AG09319 (cell line): ENCODE results near the gene ERCC6L.
"Not testable (repeated sequence)": the region's sequence is repeated elsewhere in the genome, so short reads cannot be mapped to it uniquely, and the experiment has no call there.

ENCODE experiments used
- DNase-seq: peaks from one replicate; pipeline ENCODE4 v3.0.0-alpha.2; 2010; ENCODE audit warnings: low read depth; ENCODE audit errors: extremely low read depth
- TF ChIP-seq, protein P1 (sequence below): IDR thresholded peaks from 2 replicates; pipeline ENCODE4 v1.5.1; 2011; ENCODE audit warnings: low read depth, mild to moderate bottlenecking, inconsistent platforms, low read length, moderate library complexity

The ERCC6L gene

GRCh38 chrX:72181178-72182125 is 57.4 kb downstream of the ERCC6L start, which contains the start of gene PIN4:
TSS of gene PIN4 (plus strand) at chrX:72181757. CDS start at chrX:72181786, 29 bp downstream.
- peak; percentile 95 for DNase-seq
- TF ChIP-seq, protein P1, sequence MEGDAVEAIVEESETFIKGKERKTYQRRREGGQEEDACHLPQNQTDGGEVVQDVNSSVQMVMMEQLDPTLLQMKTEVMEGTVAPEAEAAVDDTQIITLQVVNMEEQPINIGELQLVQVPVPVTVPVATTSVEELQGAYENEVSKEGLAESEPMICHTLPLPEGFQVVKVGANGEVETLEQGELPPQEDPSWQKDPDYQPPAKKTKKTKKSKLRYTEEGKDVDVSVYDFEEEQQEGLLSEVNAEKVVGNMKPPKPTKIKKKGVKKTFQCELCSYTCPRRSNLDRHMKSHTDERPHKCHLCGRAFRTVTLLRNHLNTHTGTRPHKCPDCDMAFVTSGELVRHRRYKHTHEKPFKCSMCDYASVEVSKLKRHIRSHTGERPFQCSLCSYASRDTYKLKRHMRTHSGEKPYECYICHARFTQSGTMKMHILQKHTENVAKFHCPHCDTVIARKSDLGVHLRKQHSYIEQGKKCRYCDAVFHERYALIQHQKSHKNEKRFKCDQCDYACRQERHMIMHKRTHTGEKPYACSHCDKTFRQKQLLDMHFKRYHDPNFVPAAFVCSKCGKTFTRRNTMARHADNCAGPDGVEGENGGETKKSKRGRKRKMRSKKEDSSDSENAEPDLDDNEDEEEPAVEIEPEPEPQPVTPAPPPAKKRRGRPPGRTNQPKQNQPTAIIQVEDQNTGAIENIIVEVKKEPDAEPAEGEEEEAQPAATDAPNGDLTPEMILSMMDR: no peak

- TF ChIP-seq, protein P1: no peak
- no peak for DNase-seq
These were observed 58.3 kb downstream of the ERCC6L start for GRCh38 chrX:72180539-72180938.

DNA sequence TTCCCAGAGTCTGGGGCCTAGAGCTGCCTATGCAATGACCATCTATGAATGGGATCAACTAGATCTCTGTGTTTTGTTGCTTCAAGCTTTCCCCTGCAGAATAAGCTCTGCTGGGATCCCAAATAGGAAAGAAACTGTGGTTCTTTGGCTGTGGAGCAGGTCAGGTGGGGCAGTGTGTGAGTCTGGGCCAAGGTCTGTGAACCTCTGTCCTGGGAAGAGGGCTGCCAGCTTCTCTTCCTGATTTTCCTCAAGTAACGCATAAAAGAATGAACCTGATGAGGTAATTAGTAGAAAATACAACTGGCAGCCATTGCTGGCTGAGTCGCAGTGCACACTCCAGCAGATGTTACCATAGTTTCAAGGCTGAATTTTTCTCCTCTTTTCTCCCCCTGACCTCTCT is 61.8 kb downstream of the ERCC6L start:
- TF ChIP-seq, protein P1: no peak
- DNase-seq: no peak

- not testable (repeated sequence) for DNase-seq
These were observed 62.5 kb downstream of the ERCC6L start for GRCh38 chrX:72176289-72176688.

- DNase-seq: no peak
- TF ChIP-seq, protein P1: no peak
These were observed 69.7 kb downstream of the ERCC6L start for GRCh38 chrX:72169008-72169728.

DNA sequence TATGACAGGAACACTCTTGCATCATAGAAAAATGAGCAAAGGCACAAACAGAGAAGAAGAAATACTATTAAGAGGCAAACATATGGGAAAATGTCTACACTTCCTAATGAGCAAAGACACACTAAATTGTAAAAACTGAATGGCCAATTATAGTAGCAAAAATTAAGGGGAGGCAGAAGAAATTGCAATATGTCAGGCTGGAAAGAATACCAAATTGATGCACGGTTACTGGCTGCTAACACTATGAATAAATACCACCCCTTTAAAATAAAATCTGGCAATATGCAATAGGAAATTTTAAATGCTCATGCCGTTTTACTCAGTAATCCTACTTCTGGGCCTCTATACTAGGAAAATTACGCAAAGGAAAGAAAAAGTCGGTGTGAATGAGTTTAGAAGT is 73.3 kb downstream of the ERCC6L start:
- no peak for DNase-seq
- TF ChIP-seq, protein P1: no peak

DNA sequence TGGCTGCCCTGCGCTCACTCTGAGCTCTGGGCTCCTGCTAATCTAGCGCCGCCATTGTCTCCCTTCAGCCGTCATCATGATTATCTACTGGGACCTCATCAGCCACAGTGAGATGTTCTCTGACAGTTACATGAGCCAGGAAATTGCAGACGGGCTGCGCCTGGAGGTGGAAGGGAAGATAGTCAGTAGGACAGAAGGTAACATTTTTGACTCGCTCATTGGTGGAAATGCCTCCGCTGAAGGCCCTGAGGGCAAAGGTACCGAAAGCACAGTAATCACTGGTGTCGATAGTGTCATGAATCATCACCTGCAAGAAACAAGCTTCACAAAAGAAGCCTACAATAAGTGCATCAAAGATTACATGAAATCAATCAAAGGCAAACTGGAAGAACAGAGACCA is 79.1 kb downstream of the ERCC6L start:
- TF ChIP-seq, protein P1: no peak

More for the DNA sequence above, 79.1 kb downstream of the ERCC6L start:
- DNase-seq: no peak
